ENCODE data around the gene CH25H. TPM values are rescaled to one million over a fixed set of nuclear protein-coding genes. Genes with fewer than 3 reads are reported as not detected.
A peak's percentile ranks its signal among the peaks of the same experiment; 100 is the strongest.

The CH25H gene
- total RNA-seq, 4 donors from 2014 or later: 0.70 to 9.9 (median 3.1) TPM; not detected in 1

DNA sequence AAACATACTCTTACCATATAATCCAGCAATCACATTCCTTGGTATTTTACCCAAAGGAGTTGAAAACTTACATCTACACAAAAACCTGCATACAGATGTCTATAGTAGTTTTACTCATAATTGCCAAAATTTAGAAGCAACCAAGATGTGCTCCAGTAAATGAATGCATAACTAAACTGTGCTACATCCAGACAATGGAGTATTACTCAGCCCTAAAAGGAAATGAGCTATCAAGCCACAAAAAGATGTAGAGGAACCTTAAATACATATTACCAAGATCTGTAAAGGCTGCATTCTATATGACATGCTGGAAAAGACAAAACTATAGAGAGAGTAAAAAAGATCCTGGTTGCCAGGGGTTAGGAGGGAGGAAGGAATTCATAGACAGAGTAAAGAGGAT, 21.8 kb upstream of the CH25H start:
- DNase-seq: no peak
- TF ChIP-seq, protein P1, sequence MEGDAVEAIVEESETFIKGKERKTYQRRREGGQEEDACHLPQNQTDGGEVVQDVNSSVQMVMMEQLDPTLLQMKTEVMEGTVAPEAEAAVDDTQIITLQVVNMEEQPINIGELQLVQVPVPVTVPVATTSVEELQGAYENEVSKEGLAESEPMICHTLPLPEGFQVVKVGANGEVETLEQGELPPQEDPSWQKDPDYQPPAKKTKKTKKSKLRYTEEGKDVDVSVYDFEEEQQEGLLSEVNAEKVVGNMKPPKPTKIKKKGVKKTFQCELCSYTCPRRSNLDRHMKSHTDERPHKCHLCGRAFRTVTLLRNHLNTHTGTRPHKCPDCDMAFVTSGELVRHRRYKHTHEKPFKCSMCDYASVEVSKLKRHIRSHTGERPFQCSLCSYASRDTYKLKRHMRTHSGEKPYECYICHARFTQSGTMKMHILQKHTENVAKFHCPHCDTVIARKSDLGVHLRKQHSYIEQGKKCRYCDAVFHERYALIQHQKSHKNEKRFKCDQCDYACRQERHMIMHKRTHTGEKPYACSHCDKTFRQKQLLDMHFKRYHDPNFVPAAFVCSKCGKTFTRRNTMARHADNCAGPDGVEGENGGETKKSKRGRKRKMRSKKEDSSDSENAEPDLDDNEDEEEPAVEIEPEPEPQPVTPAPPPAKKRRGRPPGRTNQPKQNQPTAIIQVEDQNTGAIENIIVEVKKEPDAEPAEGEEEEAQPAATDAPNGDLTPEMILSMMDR (IDR thresholded peaks at IDR 0.05): no peak
- no peak for TF ChIP-seq POLR2A (IDR thresholded peaks at IDR 0.05)
- Histone ChIP-seq H3K4me3 (no peak overlapping the region), H3K9me3 (no peaks in the 10 kb centered on the region), H3K27ac (no peak overlapping the region), H3K36me3 (peaks cover 0 to 52% (median 0%) of the 10 kb centered on the region in 3 donors), H3K4me1 (no peaks in the 10 kb centered on the region), H3K27me3 (no peaks in the 10 kb centered on the region)

DNA sequence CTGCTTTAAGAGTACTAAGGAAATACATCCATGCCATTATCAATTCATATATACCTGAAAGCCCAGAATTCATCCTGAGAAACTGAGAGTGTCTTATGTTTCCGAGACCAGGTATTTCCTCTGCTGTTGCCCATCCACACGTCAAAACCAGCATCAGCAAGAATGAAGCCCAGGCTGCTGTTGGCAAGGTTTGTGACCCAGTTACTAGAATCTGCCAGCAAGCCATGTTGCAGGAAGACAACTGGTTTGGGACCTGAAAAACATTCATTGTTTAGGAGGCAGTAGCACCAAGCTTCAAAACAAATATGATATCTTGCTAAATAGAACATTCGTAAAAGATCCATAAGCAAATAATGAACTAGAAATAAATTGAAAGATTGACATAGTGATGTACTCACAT, 21.0 kb upstream of the CH25H start:
- H3K9me3 ChIP-seq: no peaks in the 10 kb centered on the region
- H3K4me3 ChIP-seq: no peak overlapping the region
- H3K27me3 ChIP-seq: no peaks in the 10 kb centered on the region
- H3K4me1 ChIP-seq: no peaks in the 10 kb centered on the region
- DNase-seq: no peak
- peaks cover 0 to 50% (median 0%) of the 10 kb centered on the region in 3 donors for H3K36me3 ChIP-seq
- H3K27ac ChIP-seq: no peak overlapping the region
- TF ChIP-seq POLR2A (IDR thresholded peaks at IDR 0.05): no peak
- TF ChIP-seq, protein P1 (IDR thresholded peaks at IDR 0.05): no peak

DNA sequence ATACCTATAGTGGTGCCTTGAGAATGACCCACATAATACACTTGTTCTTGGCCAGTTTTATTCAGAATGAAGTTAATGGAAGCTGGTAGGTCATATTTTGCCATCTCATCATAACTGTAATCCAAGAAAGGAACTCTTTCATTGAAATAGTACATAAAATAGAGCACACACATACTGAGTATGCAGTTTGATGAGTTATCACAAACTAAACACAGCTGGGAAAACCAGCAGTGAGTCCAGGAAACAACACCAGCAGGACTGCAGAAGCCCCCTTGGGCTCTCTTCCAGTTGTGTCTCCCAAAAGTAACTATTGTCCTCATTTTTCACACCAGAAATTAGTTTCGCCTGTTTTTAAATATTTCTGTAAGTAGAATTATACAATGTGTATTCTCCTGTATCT, 19.8 kb upstream of the CH25H start:
- TF ChIP-seq, protein P1 (IDR thresholded peaks at IDR 0.05): no peak
- no peak for TF ChIP-seq POLR2A (IDR thresholded peaks at IDR 0.05)
- H3K27me3 ChIP-seq: no peaks in the 10 kb centered on the region
- H3K4me1 ChIP-seq: no peaks in the 10 kb centered on the region
- no peaks in the 10 kb centered on the region for H3K9me3 ChIP-seq
- DNase-seq: no peak
- H3K4me3 ChIP-seq: no peak overlapping the region
- H3K36me3 ChIP-seq: peaks cover 0 to 55% (median 0%) of the 10 kb centered on the region in 3 donors
- H3K27ac ChIP-seq: no peak overlapping the region

DNA sequence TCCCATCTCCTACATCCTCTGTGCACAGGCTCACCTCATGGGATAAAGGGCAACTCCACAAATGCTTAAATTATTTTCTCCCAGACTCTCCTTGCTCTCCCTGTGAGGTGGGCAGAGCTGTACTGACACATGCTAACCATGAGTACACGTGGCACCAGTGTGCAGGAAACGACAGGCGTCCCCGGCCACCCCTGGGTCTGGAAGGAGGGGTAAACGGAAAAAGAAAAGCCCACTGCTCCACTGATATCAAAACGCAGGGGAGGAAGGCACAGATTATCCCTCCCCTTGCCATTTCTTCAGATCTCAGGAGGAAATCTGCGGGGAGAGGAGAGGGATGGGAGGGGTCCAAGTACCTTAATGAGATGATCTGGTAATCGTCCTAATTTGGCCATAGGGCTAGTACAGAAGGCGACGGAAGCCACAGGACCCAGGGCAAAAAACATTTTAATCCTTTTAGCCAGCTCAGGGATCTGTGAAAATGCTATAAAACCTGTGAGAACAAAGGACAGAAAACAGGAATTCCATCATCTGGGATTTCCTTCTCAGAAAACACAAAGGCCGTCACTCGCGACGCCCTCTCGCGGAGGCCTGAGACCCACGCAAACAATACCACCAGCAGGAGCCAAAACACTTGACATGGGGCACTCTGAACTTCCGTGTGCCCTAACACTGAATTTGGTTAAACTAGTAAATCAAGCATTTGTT, 17.8 kb upstream of the CH25H start:
- peak overlapping the region in 1 of 4 donors; percentile 15 for H3K27ac ChIP-seq
- H3K4me1 ChIP-seq: no peaks in the 10 kb centered on the region
- peaks cover 0 to 47% (median 0%) of the 10 kb centered on the region in 3 donors for H3K36me3 ChIP-seq
- TF ChIP-seq, protein P1 (IDR thresholded peaks at IDR 0.05): peak in 2 of 6 experiments; percentile 11 to 12
- no peak for TF ChIP-seq POLR2A (IDR thresholded peaks at IDR 0.05)
- no peaks in the 10 kb centered on the region for H3K9me3 ChIP-seq
- DNase-seq: no peak
- H3K4me3 ChIP-seq: no peak overlapping the region
- no peaks in the 10 kb centered on the region for H3K27me3 ChIP-seq

DNA sequence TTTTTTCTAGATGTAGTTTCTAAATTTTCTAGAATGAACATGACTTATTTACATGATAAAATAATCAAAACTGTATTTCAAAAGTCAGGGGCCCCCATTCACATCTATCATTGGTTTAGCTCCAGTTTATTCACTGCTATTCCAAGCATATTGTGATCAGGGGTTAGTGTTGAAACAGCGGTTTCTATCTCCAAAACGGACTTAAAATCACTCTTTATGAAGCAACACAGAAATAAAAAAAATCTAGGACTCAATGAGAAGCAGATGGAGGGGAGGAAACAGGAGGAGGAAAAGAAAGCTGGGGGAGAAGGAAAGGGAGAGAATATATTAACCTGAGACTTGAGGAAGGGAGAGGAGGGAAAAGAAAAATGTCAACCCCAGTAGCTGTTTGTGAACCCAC, 14.8 kb upstream of the CH25H start:
- no peak for TF ChIP-seq POLR2A (IDR thresholded peaks at IDR 0.05)
- TF ChIP-seq, protein P1 (IDR thresholded peaks at IDR 0.05): no peak
- H3K4me1 ChIP-seq: peaks cover 0 to 7% (median 0%) of the 10 kb centered on the region in 4 donors
- no peaks in the 10 kb centered on the region for H3K9me3 ChIP-seq
- no peaks in the 10 kb centered on the region for H3K27me3 ChIP-seq
- DNase-seq: no peak
- H3K27ac ChIP-seq: no peak overlapping the region
- H3K4me3 ChIP-seq: no peak overlapping the region
- peaks cover 0 to 34% (median 0%) of the 10 kb centered on the region in 3 donors for H3K36me3 ChIP-seq
